HuH-7.5 (cell line): ENCODE data around the gene KDM5C.
"Not testable (repeated sequence)": the region's sequence is repeated elsewhere in the genome, so short reads cannot be mapped to it uniquely, and the experiment has no call there.

Experiments used
- DNase-seq: peaks from one replicate; pipeline ENCODE4 v3.0.0; 2011; ENCODE audit warnings: low spot score

KDM5C gene

DNA sequence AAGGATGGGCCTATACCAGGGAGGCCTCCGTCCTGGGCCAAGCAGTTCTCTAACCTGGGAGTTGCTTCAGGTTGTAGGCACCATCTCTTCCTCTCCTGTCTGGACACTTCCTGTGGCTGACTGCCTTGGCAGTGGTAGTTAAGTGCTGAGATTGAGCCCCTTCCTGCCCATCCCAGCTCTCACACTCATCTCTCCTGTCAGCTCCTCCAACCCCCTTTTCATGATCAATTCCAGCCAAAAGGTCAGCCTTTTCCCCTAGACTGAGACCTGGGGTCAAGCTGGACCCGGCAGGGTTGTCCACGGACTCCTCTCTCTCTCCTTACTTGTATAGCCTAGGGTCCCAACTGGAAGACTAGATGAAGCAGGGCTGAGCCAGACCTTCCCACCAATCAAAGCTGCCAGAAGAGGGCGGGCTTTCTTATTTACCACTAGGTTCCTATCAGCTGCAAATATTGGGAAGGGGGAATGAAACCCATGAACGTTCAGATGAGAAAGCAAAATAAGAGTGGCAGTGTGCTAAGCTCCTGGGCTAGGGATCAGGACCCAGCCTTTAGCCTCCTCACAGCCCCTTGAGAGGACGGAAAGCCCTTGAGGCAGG lies 34.5 kb downstream of the KDM5C start:
- no peak for DNase-seq

DNA sequence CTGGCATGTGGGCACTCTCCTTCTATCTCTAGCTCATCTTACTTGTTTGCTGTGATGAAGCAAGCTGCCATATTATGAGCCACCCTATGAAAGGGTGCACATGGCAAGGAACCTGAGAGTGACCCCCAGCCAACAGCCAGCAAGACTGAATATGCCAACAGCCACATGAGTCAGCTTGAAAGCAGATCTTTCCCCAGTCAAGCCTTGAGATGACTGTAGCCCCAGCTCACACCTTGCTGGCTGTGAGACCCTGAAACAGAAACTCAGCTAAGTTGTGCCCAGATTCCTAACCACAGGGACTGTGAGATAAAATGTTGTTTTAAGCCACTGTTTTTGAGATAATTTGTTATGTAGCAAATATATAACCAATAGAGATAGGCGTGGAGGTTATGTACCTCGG lies 36.2 kb downstream of the KDM5C start:
- DNase-seq, result no peak

DNA sequence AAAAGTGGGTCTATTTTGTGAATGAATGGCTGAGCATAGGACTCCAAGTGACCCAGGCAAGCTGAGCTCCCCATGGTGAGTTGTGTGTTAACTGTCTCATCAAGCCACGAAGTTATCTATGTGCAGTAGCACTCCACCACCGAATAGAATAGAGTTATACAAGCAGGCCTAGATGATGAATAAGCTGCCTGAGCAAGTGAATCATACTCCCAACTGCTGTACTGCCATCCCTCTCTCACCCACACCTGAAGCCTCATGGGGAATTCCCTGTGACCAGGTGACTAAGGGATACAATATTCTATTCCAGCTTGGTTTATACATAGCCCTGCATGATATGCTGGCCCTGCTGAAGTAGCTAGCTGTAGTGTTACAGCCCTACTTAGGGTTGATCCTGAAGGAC lies 38.7 kb downstream of the KDM5C start:
- no peak for DNase-seq

DNA sequence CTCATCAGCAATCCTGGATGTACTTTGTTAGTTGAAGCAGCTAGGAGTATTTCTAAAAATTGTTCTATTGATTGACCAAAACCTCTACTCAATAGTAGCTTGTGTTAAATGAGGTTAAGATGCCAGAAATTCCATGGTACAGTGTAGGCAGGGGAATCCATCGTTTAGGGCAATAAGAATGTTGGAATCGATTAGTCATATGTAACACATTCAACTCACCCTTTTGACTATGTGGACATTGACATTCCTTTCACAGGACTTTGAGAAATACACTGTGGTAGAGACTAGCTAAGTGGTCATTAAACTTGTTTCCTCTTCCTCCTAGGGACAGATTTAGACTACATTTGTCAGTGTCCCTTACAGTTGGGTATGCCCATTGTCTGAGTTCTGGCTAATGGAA lies 40.2 kb downstream of the KDM5C start:
- DNase-seq, result no peak

DNA sequence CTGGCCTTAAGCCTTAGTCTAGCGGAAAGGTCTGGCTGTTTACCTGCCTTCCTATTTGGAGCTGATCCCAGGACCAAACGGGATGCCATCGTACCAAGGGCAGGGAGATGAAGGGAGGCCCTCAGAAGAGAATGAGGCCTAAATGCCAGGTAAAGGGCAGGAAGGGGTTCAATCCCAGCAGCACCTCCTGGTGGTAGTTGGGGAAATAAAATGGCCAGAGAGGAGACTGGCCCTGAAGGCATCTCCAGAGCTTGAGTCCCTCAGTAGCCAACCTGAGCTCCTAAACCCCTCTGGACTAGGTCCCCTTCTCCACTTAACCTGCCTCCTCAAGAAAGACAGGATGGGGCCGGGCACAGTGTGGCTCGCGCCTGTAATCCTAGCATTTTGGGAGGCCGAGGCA lies 53.7 kb downstream of the KDM5C start:
- no peak for DNase-seq

DNA sequence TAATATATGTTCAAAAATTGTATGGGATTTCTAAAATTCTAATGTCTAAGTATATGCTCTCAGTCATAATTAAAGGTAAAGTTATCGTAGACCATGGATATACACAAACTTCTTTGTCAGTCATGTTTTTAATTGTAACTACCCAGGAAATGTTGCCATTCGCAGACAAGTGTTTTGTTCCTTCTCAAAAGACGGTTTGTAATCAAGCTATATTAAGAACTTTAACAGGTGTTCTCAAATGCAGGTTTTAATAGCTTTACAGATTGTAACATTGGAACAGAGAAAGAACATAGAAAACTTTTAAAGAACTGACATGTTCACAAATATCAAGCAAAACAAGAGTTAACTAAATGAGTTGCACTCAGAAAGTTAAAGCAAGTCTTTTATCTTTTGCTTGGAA lies 58.9 kb downstream of the KDM5C start:
- DNase-seq, result no peak

DNA sequence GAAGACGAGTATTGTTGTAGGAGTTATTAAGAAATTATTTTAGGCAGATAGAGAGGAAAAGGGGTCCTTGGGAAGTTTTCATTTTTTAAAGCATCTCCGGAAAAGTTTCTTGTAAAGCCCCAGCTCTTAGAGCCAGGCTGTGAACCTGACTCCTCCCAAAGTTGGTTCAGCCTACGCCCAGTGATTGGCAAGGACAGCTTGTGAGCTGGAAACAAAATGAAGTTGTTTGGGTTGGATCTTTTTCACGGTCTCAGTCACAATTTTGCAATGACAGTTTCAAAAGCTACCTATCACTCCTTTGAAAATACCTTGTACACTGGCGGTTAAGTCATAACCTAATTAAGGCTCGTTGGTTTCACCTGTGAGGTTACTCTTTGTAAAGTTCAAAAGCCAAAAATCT lies 60.4 kb downstream of the KDM5C start:
- not testable (repeated sequence) for DNase-seq

DNA sequence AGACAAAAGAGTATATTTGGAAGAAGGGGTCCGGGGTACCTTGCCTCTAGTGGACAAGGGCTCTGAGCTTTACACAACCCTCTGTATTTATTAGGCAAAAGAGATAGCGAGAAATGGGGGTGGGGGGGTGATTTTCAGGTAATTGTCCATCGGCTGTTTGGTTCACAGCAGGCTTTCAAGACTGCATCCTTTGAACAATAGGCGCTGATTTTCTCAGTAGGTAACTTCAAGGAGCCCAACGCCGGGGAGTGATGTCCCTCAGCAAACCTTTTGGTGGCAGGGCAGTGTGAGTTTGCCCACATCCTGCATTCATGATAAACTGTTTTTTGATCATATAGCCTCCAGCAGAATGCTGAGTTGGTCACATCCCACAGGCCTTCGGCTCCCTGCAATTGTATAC lies 61.6 kb downstream of the KDM5C start:
- no peak for DNase-seq

DNA sequence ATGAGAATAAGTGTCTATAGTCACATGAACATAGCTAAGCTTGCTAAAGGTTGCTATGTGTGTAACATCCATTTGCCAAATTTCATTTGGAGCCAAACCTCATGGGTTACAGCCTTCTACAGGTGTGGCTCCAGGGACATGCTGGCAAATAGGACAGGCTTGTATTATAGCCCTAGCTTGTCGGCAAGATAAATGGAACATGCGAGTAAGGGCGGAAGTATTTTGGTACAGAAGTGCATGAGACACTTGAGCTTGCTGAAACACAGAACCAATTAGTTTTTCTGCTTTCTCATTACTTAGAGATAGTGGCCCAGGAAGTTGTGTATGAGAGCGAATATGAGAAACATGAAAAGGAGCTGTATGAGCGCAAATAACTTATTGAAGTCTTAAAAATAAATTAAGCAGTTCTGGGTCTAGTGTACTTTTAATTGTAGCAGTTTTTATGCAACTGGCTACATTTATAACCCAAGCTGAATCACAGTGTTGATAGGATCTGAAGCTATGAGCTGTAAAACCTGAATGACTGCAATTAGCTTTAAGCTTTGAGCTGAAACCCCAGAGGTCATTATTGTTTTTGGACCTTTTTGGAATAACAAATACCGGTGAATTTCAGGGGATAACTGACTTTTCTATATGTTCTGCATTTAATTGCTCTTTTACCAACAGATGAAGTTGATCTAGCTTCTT lies 64.6 kb downstream of the KDM5C start:
- DNase-seq, result no peak

DNA sequence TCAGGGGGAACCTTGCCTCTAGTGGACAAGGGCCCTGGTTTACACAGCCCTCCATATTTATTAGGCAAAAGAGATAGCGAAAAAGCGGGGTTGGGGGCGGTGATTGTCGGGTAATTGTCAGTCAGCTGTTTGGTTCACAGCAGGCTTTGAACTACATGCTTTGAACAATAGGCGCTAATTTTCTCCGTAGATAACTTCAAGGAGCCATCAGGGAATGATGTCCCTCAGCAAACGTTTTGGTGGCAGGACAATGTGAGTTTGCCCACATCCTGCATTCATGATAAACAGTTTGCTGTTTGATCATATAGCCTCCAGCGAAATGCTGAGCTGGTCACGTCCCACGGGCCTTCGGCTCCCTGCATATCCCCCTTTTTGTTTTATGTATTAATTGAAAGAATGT lies 65.8 kb downstream of the KDM5C start:
- no peak for DNase-seq

DNA sequence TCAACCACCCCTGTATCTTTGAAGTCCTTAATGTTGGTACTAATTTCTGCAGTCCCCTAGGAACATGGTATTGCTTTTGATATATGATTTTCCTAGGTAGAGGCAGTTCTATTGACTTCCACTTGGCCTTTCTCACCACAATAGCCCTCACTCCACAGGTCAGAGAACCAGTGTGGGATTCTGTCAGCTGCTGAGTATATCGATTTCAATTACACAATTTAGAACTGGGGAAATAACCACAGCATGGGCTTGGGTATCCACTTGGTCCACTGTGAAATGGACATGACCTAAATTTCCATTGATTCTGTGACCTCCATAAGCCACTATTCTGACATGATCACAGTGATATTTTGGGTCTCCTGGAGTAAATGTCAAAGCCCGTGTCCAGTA lies 68.8 kb downstream of the KDM5C start:
- no peak for DNase-seq

DNA sequence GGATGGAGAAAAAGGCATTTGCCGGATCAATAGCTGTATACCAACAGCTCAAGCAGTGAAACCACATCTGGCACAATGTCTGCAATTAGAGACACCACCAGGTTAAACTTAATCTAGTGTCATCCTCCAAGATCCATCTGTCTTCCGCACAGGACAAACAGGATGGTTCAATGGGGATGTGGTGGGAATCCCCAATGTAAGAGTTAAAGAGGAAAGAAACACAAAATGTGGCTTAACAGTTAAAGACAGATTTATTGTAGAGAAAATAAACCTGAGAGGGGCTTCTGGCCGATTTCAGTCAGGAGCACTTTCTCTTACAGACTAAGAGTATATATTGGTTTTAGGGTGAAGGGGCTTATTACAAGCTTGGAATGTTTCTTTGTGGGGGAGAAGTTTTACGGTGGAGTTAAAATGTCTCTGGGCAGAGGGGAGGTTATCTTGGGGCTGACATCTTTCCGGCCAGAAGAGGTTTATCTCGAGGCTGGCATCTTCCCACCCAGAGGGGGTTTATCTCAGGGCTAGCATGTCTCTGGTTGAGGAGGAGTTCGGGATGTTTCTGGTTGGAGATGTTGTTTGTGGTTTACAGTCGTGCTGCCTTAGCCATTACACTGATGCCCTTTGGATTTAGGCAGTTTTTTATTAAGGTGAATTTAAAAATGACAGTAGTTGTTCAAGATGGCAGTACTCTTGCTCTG lies 69.3 kb downstream of the KDM5C start:
- no peak for DNase-seq

DNA sequence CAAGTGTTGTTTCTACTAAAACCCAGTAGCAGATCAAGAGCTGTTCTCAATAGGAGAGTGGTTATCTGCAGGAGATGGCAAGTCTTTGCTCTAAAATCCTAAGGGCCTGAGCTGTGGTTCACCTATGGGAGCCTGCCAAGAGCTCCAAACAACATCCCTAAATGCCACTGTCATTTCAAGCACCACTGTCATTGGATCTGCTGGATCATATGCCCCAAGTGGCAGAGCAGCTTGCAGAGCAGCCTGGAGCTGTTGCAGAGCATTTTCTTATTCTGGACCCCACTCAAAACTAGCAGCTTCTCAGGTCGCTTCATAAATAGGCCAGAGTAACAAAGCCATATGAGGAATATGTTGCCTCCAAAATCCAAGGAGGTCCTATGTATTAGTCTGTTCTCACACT lies 71.4 kb downstream of the KDM5C start:
- no peak for DNase-seq
